Posterior cingulate gyrus (tissue), 11 donors: ENCODE data around the gene C10orf105.
A peak's percentile ranks its signal among the peaks of the same experiment; 100 is the strongest.

ENCODE experiments used
- DNase-seq, 10 donors: peaks; one replicate each; pipeline versions ENCODE4 v3.0.0 to v3.0.0-alpha.2; 2020 to 2021; ENCODE audit warnings: mixed read lengths in 3 of 10
- intact Hi-C: fragments of 100-400 bp; cut with DNase I; formaldehyde crosslinking; loops from one replicate; pipeline ENCODE4 v1.15.1; 2023

Gene C10orf105

DNA sequence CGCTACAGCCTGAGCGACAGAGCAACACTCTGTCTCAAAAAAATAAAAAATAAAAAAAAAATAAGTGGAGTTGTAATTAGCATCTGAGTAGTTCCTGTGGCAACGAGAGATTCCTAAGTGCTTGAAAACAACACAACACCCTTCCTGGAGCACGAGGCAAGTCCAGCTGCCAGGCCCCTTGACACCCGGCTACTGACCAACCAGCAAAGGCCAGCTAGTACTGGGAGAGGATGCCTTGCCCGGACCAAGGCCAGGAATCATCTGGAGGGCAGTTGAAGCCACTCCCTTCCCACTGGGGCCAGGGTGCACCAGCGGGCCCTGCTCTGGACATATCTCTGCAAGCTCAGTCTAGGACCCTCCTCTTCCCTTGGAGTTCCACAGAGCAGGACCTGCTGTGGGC lies 536 bp downstream of the C10orf105 start:
- peak in 1 of 10 donors; percentile 24 for DNase-seq
- intact Hi-C loops: no loop called here

DNA sequence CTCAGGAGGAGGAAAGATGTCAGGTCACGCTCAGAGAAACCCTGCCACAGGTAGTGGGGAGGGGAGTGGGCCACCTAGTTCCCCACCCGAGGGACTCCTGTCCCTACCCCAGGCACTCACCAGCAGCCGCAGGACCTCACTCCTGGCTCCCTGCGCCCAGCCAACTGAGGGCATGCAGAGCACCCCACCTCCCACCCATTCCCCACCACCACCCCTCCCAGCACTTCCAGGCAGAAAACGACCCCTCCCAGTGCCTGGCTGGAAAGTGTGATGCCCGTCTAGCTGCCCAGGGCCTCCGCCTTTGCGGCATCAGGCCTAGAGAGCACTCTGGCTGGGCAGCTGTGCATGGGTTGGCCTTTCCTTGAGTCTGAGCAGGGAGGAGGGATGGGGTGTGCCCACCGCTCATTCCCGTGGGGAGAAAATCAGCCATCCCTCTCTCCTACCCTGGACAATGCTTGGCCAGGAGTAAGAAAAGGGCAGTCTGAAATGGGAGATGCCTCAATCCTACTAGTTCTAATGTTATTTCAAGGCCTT lies 1.3 kb downstream of the C10orf105 start:
- intact Hi-C loops: no loop called here
- no peak for DNase-seq

DNA sequence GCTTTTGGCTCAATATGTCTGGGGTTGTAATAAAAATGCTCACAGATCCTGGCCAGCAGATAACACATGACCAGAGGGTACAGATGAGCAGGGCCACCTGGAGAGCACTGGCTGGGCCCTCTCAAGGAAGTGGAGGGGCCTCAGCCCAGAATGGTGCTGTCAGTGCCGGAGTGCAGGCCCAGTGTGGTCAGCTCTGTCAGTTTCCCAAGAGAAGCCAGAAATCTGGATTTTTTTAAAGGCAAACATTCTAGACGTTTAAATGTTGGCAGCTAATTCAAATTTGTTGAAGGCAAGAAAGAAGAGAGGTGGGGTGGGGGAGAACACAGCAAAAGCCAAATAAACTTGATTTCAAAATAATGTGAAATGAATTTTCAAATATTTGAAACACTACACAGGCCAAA lies 2.0 kb downstream of the C10orf105 start:
- intact Hi-C loops: no loop called here
- DNase-seq: no peak

DNA sequence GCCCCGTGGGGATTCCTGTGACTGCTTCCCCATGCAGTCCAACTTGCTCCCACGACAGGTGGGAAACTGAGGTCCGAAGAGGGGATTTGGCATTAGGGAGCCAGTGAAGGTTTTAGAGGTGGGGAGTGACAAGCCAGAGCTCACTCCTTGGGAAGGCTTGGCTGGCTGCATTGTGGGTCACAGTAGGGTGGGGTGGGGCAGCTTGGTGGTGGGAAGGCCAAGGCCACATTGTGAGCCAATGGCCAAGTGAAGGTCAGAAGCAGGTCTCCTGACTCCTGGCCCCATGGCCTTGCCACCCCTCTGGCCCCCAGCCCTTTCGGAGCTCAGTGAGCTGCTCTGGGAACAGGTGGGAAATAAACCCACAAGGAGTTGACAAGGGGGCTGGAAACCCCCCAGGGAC lies 2.5 kb downstream of the C10orf105 start:
- DNase-seq: no peak
- intact Hi-C loops: no loop called here

DNA sequence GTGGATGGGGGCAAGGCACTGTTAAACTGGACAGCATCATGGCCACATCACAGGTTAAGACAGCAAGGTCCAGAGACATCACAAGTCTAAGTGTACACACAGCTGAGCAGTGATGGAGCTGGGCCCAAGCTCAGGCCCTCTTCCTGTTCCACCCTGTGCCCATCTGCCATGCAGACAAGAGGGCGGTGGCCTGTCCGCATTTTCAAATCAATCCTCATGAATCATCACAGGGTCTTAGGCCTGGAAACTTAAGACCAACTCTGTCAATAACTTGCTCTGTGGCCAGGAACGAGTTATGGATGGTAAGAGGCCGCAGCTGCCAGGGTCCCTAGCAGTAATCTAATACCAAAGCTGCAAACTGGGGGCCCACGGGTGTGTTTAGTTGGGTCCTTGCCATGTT lies 3.2 kb downstream of the C10orf105 start:
- DNase-seq: no peak
- intact Hi-C loops: no loop called here

GRCh38 chr10:71715860-71716259 lies 3.7 kb downstream of the C10orf105 start:
- intact Hi-C loops: no loop called here
- no peak for DNase-seq

DNA sequence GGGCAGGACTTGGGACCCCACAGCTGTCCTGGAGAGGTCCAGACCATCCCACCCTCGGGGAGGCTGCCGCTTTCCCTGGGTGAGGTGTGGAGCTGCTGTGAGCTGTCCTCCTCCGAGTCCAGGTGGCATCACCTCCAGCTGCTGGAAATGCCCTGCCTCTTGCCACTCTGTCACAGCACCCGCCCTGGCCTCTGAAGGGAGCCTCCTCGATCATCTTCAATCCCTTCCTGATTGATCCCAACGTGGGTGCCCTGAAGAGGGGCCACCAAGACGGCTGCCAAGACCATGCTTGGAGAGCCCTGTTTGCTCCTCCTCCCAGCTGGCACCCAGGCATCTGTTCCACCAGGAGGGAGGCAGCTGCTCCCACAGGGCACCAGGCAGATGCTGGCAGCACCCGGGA lies 4.6 kb downstream of the C10orf105 start:
- DNase-seq: no peak
- intact Hi-C loops: no loop called here

DNA sequence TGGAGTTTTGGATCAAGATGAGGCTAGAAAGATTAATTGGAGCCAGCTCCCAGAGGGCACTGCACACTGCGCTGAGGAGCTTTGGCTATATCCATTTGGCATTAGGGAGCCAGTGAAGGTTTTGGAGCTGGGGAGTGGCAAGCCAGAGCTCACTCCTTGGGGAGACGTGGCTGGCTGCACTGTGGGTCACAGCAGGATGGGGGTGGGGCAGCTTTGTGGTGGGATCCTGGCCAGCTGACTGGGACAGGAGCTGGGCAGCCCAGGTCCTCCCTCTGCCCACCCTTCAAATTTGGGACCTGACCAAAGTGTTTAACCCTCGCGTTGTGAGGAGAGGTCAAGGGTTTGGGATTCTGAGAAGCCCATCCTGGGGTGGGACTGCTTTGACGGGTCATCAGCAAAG lies 5.0 kb downstream of the C10orf105 start:
- DNase-seq: no peak
- intact Hi-C loops: loop anchor here (5.0 kb wide), 1 partner anchor 98 kb away; no protein-coding TSS in a partner anchor

DNA sequence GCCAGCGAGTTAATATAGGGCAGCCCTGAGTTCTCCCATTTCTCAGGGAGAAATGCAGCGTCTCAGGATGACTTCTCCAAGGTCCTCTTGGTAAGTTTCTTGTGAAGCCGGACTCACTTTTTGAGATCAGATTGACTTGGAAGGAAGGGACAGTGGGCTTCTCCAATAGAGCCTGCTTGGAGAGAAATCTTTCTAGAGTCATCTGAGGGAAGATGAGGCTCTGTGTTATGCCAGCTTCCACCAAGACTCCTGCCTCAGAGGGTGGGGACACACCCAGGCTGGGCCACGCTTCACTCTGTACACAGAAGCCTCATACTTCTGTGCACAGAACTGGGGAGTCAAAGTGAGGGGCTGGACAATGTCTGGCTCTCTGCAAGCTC lies 5.6 kb downstream of the C10orf105 start:
- intact Hi-C loops: loop anchor here (5.0 kb wide), 1 partner anchor 98 kb away; no protein-coding TSS in a partner anchor
- no peak for DNase-seq

- intact Hi-C loops: loop anchor here (5.0 kb wide), 1 partner anchor 99 kb away; no protein-coding TSS in a partner anchor
- peak; percentile 67 to 97 (median 80) for DNase-seq
Measured at GRCh38 chr10:71713135-71714030, 6.2 kb downstream of the C10orf105 start.

GRCh38 chr10:71712572-71713134 lies 6.9 kb downstream of the C10orf105 start:
- intact Hi-C loops: loop anchor here (5.0 kb wide), 1 partner anchor 100 kb away; no protein-coding TSS in a partner anchor
- no peak for DNase-seq

- intact Hi-C loops: loop anchor here (5.0 kb wide), 1 partner anchor 100 kb away; no protein-coding TSS in a partner anchor
- no peak for DNase-seq
Measured at GRCh38 chr10:71712170-71712569, 7.4 kb downstream of the C10orf105 start.

GRCh38 chr10:71711052-71711623 lies 8.4 kb downstream of the C10orf105 start:
- intact Hi-C loops: loop anchor here (5.0 kb wide), 1 partner anchor 101 kb away; no protein-coding TSS in a partner anchor
- peak in 1 of 10 donors; percentile 69 for DNase-seq

GRCh38 chr10:71710519-71710918 lies 9.1 kb downstream of the C10orf105 start:
- DNase-seq: peak in 1 of 10 donors; percentile 53
- intact Hi-C loops: loop anchor here (5.0 kb wide), 1 partner anchor 102 kb away; no protein-coding TSS in a partner anchor

DNA sequence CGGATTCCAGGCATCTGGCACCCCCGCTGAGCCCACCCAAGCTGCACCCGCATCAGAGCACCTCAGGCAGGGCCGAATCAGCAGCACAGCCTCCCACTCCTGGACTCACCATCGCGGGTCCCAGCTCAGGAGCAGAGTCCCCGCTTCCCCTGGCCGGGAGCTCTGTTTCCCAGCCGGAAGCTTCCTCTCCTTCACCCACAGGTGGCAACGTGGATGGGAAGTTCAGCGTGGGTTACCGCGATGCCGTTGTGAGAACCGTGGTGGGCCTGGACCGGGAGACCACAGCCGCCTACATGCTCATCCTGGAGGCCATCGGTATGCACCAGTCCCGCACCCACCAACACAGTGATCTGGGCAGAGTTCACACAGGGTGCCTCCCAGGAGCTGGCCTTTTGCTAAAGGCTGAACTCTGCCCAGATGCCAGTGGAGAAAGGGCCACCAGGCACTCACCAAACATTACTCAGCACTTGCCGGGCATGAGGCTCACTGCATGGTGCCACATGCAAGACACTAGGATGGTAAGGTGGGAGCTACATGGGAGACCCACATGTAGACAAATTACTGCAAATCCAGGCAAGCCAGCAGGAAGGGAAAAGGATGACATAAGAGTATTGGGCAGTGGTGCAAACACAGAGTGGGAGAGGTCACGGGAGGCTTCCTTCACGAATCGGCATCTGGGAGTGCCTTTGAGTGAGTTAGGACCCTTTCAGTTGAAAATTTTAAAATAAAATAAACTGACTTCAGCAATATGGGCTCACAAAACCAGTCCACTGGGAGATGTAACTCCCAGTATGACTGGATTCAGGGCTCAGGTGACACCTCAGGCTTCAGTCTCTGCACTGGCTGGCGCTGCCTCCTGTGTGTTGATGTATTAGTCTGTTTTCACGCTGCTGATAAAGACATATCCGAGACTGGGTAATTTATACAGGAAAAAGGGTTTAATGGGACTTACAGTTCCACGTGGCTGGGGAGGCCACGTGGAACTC lies 10.4 kb downstream of the C10orf105 start:
- intact Hi-C loops: loop anchor here (2.0 to 5.0 kb wide), 2 partner anchors 327 to 390 kb away; partner anchors contain the start of gene SLC29A3
- peak in 1 of 10 donors; percentile 77 for DNase-seq

GRCh38 chr10:71708301-71708703 lies 11.3 kb downstream of the C10orf105 start:
- peak; percentile 37 to 95 (median 74) for DNase-seq
- intact Hi-C loops: loop anchor here (2.0 to 5.0 kb wide), 2 partner anchors 326 to 390 kb away; partner anchors contain the start of gene SLC29A3

DNA sequence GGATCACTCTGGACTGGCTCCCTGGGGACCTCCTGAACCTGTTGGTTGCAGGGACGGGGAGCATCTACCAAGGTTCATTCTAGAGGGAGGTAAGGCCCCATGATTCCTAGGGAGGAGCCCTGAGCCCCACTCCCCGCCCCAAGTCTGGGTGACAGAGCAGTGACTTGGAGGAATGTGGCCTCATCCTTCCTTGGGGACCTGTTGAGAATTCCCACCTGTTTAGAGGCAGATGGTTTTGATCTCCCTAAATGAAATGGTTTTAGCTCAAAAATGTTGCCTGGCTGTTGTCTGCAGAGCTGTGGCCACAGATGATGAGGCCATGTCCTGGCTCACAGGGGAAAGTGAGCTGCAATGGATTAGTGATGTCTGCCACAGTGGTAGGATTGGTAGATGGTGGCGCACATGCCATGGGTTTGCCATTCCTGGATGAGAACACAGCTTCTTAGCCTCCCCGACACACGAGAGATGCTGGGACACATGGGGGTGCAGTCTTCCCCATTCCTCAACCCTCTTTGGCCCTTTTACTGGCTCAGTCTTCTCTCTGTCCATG lies 12.3 kb downstream of the C10orf105 start:
- no peak for DNase-seq
- intact Hi-C loops: loop anchor here (5.0 kb wide), 1 partner anchor 325 kb away; no protein-coding TSS in a partner anchor

DNA sequence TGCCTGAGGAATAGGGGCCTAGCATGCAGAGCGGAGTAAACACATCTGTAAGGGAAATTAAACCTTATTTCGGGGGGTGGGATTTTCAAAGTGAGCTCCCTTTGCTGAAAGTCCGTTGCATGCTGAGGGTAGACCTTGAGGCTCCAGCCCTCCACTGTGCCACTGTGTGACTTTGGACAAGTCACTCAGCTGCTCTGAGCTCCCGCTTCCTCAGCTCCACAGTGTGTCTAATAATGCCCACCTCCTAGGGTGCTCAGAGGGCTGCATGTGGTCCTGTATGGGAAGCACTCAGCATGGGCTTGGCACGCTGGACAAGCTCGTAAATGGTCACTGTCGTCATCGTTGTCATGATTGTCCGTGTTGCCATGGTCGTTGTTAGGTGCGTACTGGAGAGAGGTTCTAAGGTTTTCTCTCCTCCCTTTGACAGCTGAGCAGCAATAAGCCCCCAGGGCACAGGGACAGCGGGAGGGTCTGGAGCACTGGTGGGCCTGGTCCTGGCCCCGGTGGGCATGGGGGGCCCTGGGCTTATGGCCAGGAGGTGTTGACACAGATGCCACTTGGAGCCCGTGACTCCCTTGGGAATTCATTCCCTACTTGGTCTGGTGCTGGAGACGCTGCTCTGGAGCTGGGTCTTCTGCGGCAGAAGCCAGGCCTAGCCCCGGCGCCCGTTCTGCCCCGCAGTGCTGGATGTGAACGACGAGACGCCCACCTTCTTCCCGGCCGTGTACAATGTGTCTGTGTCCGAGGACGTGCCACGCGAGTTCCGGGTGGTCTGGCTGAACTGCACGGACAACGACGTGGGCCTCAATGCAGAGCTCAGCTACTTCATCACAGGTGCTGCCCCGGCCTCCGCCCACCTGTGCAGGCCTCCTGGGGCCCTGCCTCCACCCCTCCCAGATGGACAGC lies 13.1 kb downstream of the C10orf105 start:
- intact Hi-C loops: loop anchor here (5.0 kb wide), 1 partner anchor 324 kb away; no protein-coding TSS in a partner anchor
- DNase-seq: peak in 1 of 10 donors; percentile 74
